OCI-LY7 (cell line): ENCODE data around the gene PTPRT. TPM values are rescaled to one million over a fixed set of nuclear protein-coding genes. Genes with fewer than 3 reads are reported as not detected.

ENCODE experiments used
- BruUV-seq: library from RNA; stranded (reverse); fragments of 400-500 nt; replicated peaks from 2 replicates; lab custom pipeline; 2021; lab: Mats Ljungman, UMichigan
- CTCF ChIA-PET: fragments of 300-600 bp; sonication (Branson Sonifier 250); formaldehyde crosslinking; loops from one replicate; lab custom pipeline; 2022; ENCODE audit warnings: antibody characterized with exemption; ENCODE audit not compliant: unreplicated experiment; lab: Charles Lee
- POLR2A ChIA-PET: fragments of 300-600 bp; sonication (Branson Sonifier 250); formaldehyde crosslinking; loops from one replicate; lab custom pipeline; 2022; ENCODE audit warnings: antibody characterized with exemption; lab: Charles Lee
- DNase-seq: peaks from one replicate; pipeline ENCODE4 v3.0.0-alpha.2; 2015; ENCODE audit warnings: low spot score
- H2AFZ ChIP-seq: fragments of 200-600 bp; sonication (generic), shearing (Covaris generic); 2 replicates; pipeline ENCODE4 v1.6.1; 2014; ENCODE audit warnings: mild to moderate bottlenecking, antibody characterized with exemption, low read length, moderate library complexity
- H3K27ac ChIP-seq: fragments of 200-600 bp; sonication (generic); 2 replicates; pipeline ENCODE4 v1.5.1; 2014; ENCODE audit warnings: mixed run types, low read depth, mild to moderate bottlenecking, moderate library complexity, low read length, inconsistent platforms; ENCODE audit not compliant: poor library complexity, severe bottlenecking
- H3K36me3 ChIP-seq: fragments of 200-600 bp; sonication (generic); 2 replicates; pipeline ENCODE4 v1.6.1; 2014; ENCODE audit warnings: mild to moderate bottlenecking, antibody characterized with exemption, low read length, moderate library complexity, mixed read lengths; ENCODE audit not compliant: insufficient read depth
- H3K4me1 ChIP-seq: fragments of 200-600 bp; sonication (generic); 2 replicates; pipeline ENCODE4 v1.5.1; 2014; ENCODE audit warnings: mild to moderate bottlenecking, low read length; ENCODE audit not compliant: insufficient read depth, poor library complexity, severe bottlenecking
- H3K4me2 ChIP-seq: fragments of 200-600 bp; sonication (generic); 2 replicates; pipeline ENCODE4 v1.6.1; 2014; ENCODE audit warnings: mild to moderate bottlenecking, low read length
- H3K4me3 ChIP-seq: fragments of 200-600 bp; sonication (generic); 2 replicates; pipeline ENCODE4 v1.5.1; 2014; ENCODE audit warnings: mild to moderate bottlenecking, low read depth, low read length; ENCODE audit not compliant: poor library complexity, severe bottlenecking
- H3K79me2 ChIP-seq: fragments of 200-600 bp; sonication (generic); 2 replicates; pipeline ENCODE4 v1.6.1; 2016; ENCODE audit warnings: low read depth, mild to moderate bottlenecking, low read length, moderate library complexity, mixed read lengths; ENCODE audit not compliant: insufficient read depth
- H3K9me2 ChIP-seq: fragments of 200-600 bp; sonication (generic); 2 replicates; pipeline ENCODE4 v1.6.1; 2016; ENCODE audit warnings: mild to moderate bottlenecking, low read length, mixed read lengths; ENCODE audit not compliant: insufficient read depth
- H3K9me3 ChIP-seq: fragments of 200-600 bp; sonication (generic); 2 replicates; pipeline ENCODE4 v1.6.1; 2014; ENCODE audit warnings: mild to moderate bottlenecking, mixed run types, low read length, mixed read lengths
- H4K20me1 ChIP-seq: fragments of 200-600 bp; sonication (generic); 2 replicates; pipeline ENCODE4 v1.6.1; 2014; ENCODE audit warnings: mild to moderate bottlenecking, antibody characterized with exemption, low read length, moderate library complexity, mixed read lengths; ENCODE audit not compliant: insufficient read depth
- EZH2phosphoT487 ChIP-seq: fragments of 200-600 bp; sonication (generic); IDR thresholded peaks from 2 replicates; pipeline ENCODE4 v1.6.1; 2018; ENCODE audit warnings: low read depth, borderline replicate concordance, mild to moderate bottlenecking, mixed run types, antibody characterized with exemption, low read length, moderate library complexity, mixed read lengths
- intact Hi-C: fragments of 100-400 bp; cut with micrococcal nuclease; formaldehyde crosslinking; loops from one replicate; pipeline ENCODE4 v1.10.0; 2022; ENCODE audit not compliant: unreplicated experiment
- total RNA-seq, 2 experiments: library from RNA; depleted of rRNA in 1 of 2; stranded (reverse); fragments of >200 nt in 1 of 2; shearing (Covaris generic) in 1 of 2; gene quantifications; 2 replicates each; pipeline ENCODE4 v1.2.3, GENCODE V29; 2014 to 2022
- TF ChIP-seq, protein P1 (sequence below): fragments of 200-600 bp; sonication (generic); conservative IDR thresholded peaks from 2 replicates; pipeline ENCODE4 v1.5.1; 2014; ENCODE audit warnings: mild to moderate bottlenecking, antibody characterized with exemption, low read length, moderate library complexity, mixed read lengths

The PTPRT gene
- total RNA-seq, 2 experiments from 2014 or later: not detected

DNA sequence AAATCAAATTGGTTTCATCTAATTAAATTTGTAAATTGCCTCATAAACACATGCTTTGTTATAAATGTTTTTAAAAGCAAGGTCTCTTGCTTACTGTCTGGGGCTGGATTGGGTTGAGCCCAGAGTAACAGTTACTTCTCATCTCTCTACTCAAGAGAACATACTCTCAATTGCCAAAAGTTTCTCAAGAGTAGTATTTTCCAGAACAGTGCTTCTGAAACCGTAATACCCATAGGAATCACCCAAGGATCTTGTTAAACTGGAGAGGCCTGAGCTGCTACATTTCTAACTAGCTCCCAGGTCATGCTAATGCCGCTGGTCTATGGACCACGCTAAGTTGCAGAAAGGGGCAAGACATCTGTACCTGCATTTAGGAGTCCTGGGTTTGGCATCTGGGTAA lies 744.9 kb downstream of the PTPRT start:
- Histone ChIP-seq H3K27ac (no peak overlapping the region), H3K9me2 (no peaks in the 10 kb centered on the region), H3K9me3 (no peaks in the 10 kb centered on the region), H3K36me3 (no peaks in the 10 kb centered on the region), H2AFZ (no peak overlapping the region), H3K4me3 (no peak overlapping the region), H3K79me2 (no peaks in the 10 kb centered on the region), H3K4me2 (no peak overlapping the region), H3K4me1 (no peaks in the 10 kb centered on the region), H4K20me1 (no peaks in the 10 kb centered on the region)
- intact Hi-C loops: no loop called here
- CTCF ChIA-PET: no interaction called here
- no peak for DNase-seq
- POLR2A ChIA-PET: no interaction called here
- TF ChIP-seq EZH2phosphoT487: no peak
- BruUV-seq: no TSS peak

DNA sequence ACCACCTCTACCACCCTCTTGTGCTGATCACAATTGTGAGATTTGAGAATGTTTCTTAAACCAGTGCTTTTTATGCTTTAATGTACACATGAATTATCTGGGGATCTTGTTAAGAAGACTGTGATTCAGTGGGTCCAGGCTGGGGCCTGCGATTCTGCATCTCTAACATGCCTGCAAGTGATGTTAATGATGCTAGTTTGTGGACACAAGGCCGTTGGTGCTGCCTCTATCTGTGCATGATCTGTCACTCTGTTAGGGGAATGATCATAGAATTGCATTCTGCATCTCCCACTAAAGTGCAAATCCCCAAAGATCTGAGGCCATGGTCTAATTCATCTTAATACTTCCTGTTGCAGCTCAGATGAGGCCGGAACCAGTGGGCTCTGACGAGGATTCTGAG lies 746.5 kb downstream of the PTPRT start:
- Histone ChIP-seq H3K4me3 (no peak overlapping the region), H4K20me1 (no peaks in the 10 kb centered on the region), H2AFZ (no peak overlapping the region), H3K9me3 (no peaks in the 10 kb centered on the region), H3K4me2 (no peak overlapping the region), H3K79me2 (no peaks in the 10 kb centered on the region), H3K27ac (no peak overlapping the region), H3K36me3 (no peaks in the 10 kb centered on the region), H3K9me2 (no peaks in the 10 kb centered on the region), H3K4me1 (no peaks in the 10 kb centered on the region)
- POLR2A ChIA-PET: no interaction called here
- intact Hi-C loops: no loop called here
- no TSS peak for BruUV-seq
- DNase-seq: no peak
- CTCF ChIA-PET: no interaction called here
- TF ChIP-seq, protein P1, sequence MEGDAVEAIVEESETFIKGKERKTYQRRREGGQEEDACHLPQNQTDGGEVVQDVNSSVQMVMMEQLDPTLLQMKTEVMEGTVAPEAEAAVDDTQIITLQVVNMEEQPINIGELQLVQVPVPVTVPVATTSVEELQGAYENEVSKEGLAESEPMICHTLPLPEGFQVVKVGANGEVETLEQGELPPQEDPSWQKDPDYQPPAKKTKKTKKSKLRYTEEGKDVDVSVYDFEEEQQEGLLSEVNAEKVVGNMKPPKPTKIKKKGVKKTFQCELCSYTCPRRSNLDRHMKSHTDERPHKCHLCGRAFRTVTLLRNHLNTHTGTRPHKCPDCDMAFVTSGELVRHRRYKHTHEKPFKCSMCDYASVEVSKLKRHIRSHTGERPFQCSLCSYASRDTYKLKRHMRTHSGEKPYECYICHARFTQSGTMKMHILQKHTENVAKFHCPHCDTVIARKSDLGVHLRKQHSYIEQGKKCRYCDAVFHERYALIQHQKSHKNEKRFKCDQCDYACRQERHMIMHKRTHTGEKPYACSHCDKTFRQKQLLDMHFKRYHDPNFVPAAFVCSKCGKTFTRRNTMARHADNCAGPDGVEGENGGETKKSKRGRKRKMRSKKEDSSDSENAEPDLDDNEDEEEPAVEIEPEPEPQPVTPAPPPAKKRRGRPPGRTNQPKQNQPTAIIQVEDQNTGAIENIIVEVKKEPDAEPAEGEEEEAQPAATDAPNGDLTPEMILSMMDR: no peak
- TF ChIP-seq EZH2phosphoT487: no peak

DNA sequence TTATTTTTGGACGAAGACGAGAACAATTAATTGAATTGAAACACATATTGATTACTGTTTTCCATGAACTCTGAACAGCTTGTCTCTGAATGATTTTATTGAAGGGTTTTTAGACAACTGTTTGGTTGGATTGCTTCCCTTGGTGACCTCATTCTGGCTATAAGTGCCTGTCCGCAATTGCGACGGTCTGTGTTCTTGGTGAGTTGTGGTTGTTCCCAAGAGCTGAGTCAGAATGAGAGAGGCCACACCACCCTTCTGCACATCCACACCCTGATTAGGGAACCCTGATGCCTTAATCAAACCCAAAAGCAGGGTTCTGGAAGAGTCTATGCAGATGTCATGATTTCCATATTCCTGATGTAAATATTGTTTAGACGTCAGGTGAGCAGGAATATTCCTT lies 747.0 kb downstream of the PTPRT start:
- no peak for DNase-seq
- Histone ChIP-seq H3K4me3 (no peak overlapping the region), H3K9me3 (no peaks in the 10 kb centered on the region), H3K27ac (no peak overlapping the region), H4K20me1 (no peaks in the 10 kb centered on the region), H3K4me1 (no peaks in the 10 kb centered on the region), H3K36me3 (no peaks in the 10 kb centered on the region), H3K79me2 (no peaks in the 10 kb centered on the region), H2AFZ (no peak overlapping the region), H3K4me2 (no peak overlapping the region), H3K9me2 (no peaks in the 10 kb centered on the region)
- TF ChIP-seq EZH2phosphoT487: no peak
- TF ChIP-seq, protein P1: no peak
- intact Hi-C loops: no loop called here
- no TSS peak for BruUV-seq
- CTCF ChIA-PET: no interaction called here
- POLR2A ChIA-PET: no interaction called here
